ENCODE measurements around the gene STRADA. TPM values are rescaled to one million over a fixed set of nuclear protein-coding genes. Genes with fewer than 3 reads are reported as not detected.

The STRADA gene
- total and polyA plus RNA-seq, 7 experiments from 2014 or later = 19.9 to 69.7 (median 54.0) TPM

GRCh38 chr17:63718988-63719387, 22.6 kb downstream of the STRADA start:
- ATAC-seq (no peak), DNase-seq (no peak)
- peak overlapping the region in 3 of 9 donors; percentile 8 to 65 (median 48) for H3K27ac Mint-ChIP-seq
- H3K4me3 ChIP-seq (ENCODE audit: low read length) = no peak overlapping the region
- no peak overlapping the region for H3K4me3 Mint-ChIP-seq
- no peak overlapping the region for H3K27ac ChIP-seq (ENCODE audit: low read depth, low read length)
- no peaks in the 10 kb centered on the region for H3K27me3 ChIP-seq (ENCODE audit: control insufficient read depth in 2 of 2, insufficient read depth in 2 of 2, low read length in 2 of 2)
- H3K36me3 Mint-ChIP-seq = peaks cover 0 to 11% (median 5%) of the 10 kb centered on the region in 5 donors
- H3K9me3 Mint-ChIP-seq = no peaks in the 10 kb centered on the region
- H3K4me1 Mint-ChIP-seq = peaks cover 0 to 11% (median 7%) of the 10 kb centered on the region in 7 donors
- intact Hi-C loops (cut with micrococcal nuclease) = no loop called here
- H3K36me3 ChIP-seq (ENCODE audit: control insufficient read depth in 2 of 3, insufficient read depth in 3 of 3, low read length in 3 of 3) = peaks cover 0 to 13% (median 0%) of the 10 kb centered on the region in 3 experiments
- H3K4me1 ChIP-seq (ENCODE audit: control insufficient read depth in 2 of 2, insufficient read depth in 2 of 2, low read length in 2 of 2) = no peaks in the 10 kb centered on the region
- no peaks in the 10 kb centered on the region for H3K9me3 ChIP-seq (ENCODE audit: control insufficient read depth in 2 of 3, low read length in 3 of 3)
- H3K27me3 Mint-ChIP-seq = no peaks in the 10 kb centered on the region
- POLR2A ChIA-PET = interaction anchor here (1.0 to 19.5 kb wide), 3 partner anchors 14 to 23 kb away, joined by 5 to 810 read pairs (median 47); partner anchors contain the start of gene LIMD2
- CTCF ChIA-PET = interaction anchor here (1.3 kb wide), 1 partner anchor 9 kb away, joined by 4 read pairs; no protein-coding TSS in a partner anchor

- no peaks in the 10 kb centered on the region for H3K9me3 ChIP-seq (ENCODE audit: control insufficient read depth in 2 of 3, low read length in 3 of 3)
- DNase-seq (no peak), ATAC-seq (no peak)
- ChIA-PET POLR2A (interaction anchor here (2.4 to 19.5 kb wide), 3 partner anchors 10 to 21 kb away, joined by 10 to 810 read pairs (median 47); partner anchors contain the start of gene LIMD2), CTCF (no interaction called here)
- H3K27ac ChIP-seq (ENCODE audit: low read depth, low read length) = no peak overlapping the region
- Mint-ChIP-seq H3K9me3 (no peaks in the 10 kb centered on the region), H3K27ac (peak overlapping the region in 5 of 9 donors; percentile 34 to 76 (median 49)), H3K27me3 (no peaks in the 10 kb centered on the region), H3K36me3 (peaks cover 0 to 20% (median 10%) of the 10 kb centered on the region in 5 donors), H3K4me1 (peaks cover 0 to 9% (median 3%) of the 10 kb centered on the region in 7 donors), H3K4me3 (no peak overlapping the region)
- intact Hi-C loops (cut with micrococcal nuclease) = no loop called here
- H3K27me3 ChIP-seq (ENCODE audit: control insufficient read depth in 2 of 2, insufficient read depth in 2 of 2, low read length in 2 of 2) = no peaks in the 10 kb centered on the region
- no peak overlapping the region for H3K4me3 ChIP-seq (ENCODE audit: low read length)
- H3K4me1 ChIP-seq (ENCODE audit: control insufficient read depth in 2 of 2, insufficient read depth in 2 of 2, low read length in 2 of 2) = no peaks in the 10 kb centered on the region
- peaks cover 0 to 22% (median 8%) of the 10 kb centered on the region in 3 experiments for H3K36me3 ChIP-seq (ENCODE audit: control insufficient read depth in 2 of 3, insufficient read depth in 3 of 3, low read length in 3 of 3)
Measured at GRCh38 chr17:63716426-63716825, 25.2 kb downstream of the STRADA start.

- Mint-ChIP-seq H3K4me3 (no peak overlapping the region), H3K27ac (peak overlapping the region in 3 of 9 donors; percentile 41 to 76 (median 62)), H3K27me3 (no peaks in the 10 kb centered on the region), H3K36me3 (peaks cover 0 to 20% (median 10%) of the 10 kb centered on the region in 5 donors), H3K4me1 (peaks cover 7 to 21% (median 15%) of the 10 kb centered on the region in 7 donors), H3K9me3 (no peaks in the 10 kb centered on the region)
- ChIA-PET POLR2A (interaction anchor here (0.9 to 19.5 kb wide), 7 partner anchors 8 to 129 kb away, joined by 3 to 810 read pairs (median 5); partner anchors contain the start of genes LIMD2 and STRADA), CTCF (interaction anchor here (0.9 to 10.2 kb wide), 3 partner anchors 9 to 19 kb away, joined by 3 to 198 read pairs (median 7); no protein-coding TSS in a partner anchor)
- Histone ChIP-seq H3K4me1 (ENCODE audit: control insufficient read depth in 2 of 2, insufficient read depth in 2 of 2, low read length in 2 of 2) (peaks cover 4 to 11% of the 10 kb centered on the region in 2 donors), H3K27ac (ENCODE audit: low read depth, low read length) (no peak overlapping the region), H3K4me3 (ENCODE audit: low read length) (no peak overlapping the region), H3K27me3 (ENCODE audit: control insufficient read depth in 2 of 2, insufficient read depth in 2 of 2, low read length in 2 of 2) (no peaks in the 10 kb centered on the region), H3K9me3 (ENCODE audit: control insufficient read depth in 2 of 3, low read length in 3 of 3) (no peaks in the 10 kb centered on the region), H3K36me3 (ENCODE audit: control insufficient read depth in 2 of 3, insufficient read depth in 3 of 3, low read length in 3 of 3) (peaks cover 0 to 22% (median 8%) of the 10 kb centered on the region in 3 experiments)
- intact Hi-C loops (cut with micrococcal nuclease) = loop anchor here in 1 of 2 donors (5.0 kb wide), 1 partner anchor 287 kb away; no protein-coding TSS in a partner anchor
- DNase-seq (no peak), ATAC-seq (no peak)
Measured at GRCh38 chr17:63714550-63715277, 26.9 kb downstream of the STRADA start.

- peaks cover 0 to 12% (median 8%) of the 10 kb centered on the region in 3 experiments for H3K36me3 ChIP-seq (ENCODE audit: control insufficient read depth in 2 of 3, insufficient read depth in 3 of 3, low read length in 3 of 3)
- H3K4me3 Mint-ChIP-seq = peak overlapping the region; percentile 12 to 79 (median 42)
Measured at GRCh38 chr17:63709110-63709509, 32.5 kb downstream of the STRADA start.

GRCh38 chr17:63707151-63707550, 34.4 kb downstream of the STRADA start:
- Histone ChIP-seq H3K9me3 (ENCODE audit: control insufficient read depth in 2 of 3, low read length in 3 of 3) (no peaks in the 10 kb centered on the region), H3K27me3 (ENCODE audit: control insufficient read depth in 2 of 2, insufficient read depth in 2 of 2, low read length in 2 of 2) (no peaks in the 10 kb centered on the region), H3K27ac (ENCODE audit: low read depth, low read length) (peak overlapping the region; percentile 71), H3K4me1 (ENCODE audit: control insufficient read depth in 2 of 2, insufficient read depth in 2 of 2, low read length in 2 of 2) (peaks cover 62 to 72% of the 10 kb centered on the region in 2 donors), H3K4me3 (ENCODE audit: low read length) (peak overlapping the region; percentile 43), H3K36me3 (ENCODE audit: control insufficient read depth in 2 of 3, insufficient read depth in 3 of 3, low read length in 3 of 3) (peaks cover 0 to 14% (median 5%) of the 10 kb centered on the region in 3 experiments)
- Mint-ChIP-seq H3K9me3 (no peaks in the 10 kb centered on the region), H3K4me3 (peak overlapping the region; percentile 59 to 97 (median 77)), H3K27ac (peak overlapping the region; percentile 83 to 98 (median 90)), H3K36me3 (peaks cover 0 to 45% (median 9%) of the 10 kb centered on the region in 5 donors), H3K4me1 (peaks cover 56 to 85% (median 76%) of the 10 kb centered on the region in 7 donors), H3K27me3 (no peaks in the 10 kb centered on the region)
- DNase-seq = peak in 6 of 9 donors; percentile 45 to 61 (median 50)
- ChIA-PET POLR2A (interaction anchor here (0.6 to 19.5 kb wide), 13 partner anchors 8 to 281 kb away, joined by 3 to 810 read pairs (median 4); partner anchors contain the start of genes CCDC47, DDX42, PSMC5 and STRADA), CTCF (interaction anchor here (1.3 to 10.2 kb wide), 2 partner anchors 12 to 35 kb away, joined by 3 to 198 read pairs; no protein-coding TSS in a partner anchor)
- intact Hi-C loops (cut with micrococcal nuclease) = no loop called here
- ATAC-seq = peak; percentile 52

More at GRCh38 chr17:63709110-63709509, 32.5 kb downstream of the STRADA start:
- Histone ChIP-seq H3K27me3 (ENCODE audit: control insufficient read depth in 2 of 2, insufficient read depth in 2 of 2, low read length in 2 of 2) (no peaks in the 10 kb centered on the region), H3K9me3 (ENCODE audit: control insufficient read depth in 2 of 3, low read length in 3 of 3) (no peaks in the 10 kb centered on the region), H3K27ac (ENCODE audit: low read depth, low read length) (peak overlapping the region; percentile 71), H3K4me3 (ENCODE audit: low read length) (no peak overlapping the region), H3K4me1 (ENCODE audit: control insufficient read depth in 2 of 2, insufficient read depth in 2 of 2, low read length in 2 of 2) (peaks cover 46 to 58% of the 10 kb centered on the region in 2 donors)
- ChIA-PET POLR2A (interaction anchor here (0.8 to 19.5 kb wide), 13 partner anchors 8 to 118 kb away, joined by 3 to 810 read pairs (median 9); partner anchors contain the start of genes DDX42, LIMD2, MAP3K3 and PSMC5), CTCF (interaction anchor here (0.6 to 10.2 kb wide), 10 partner anchors 8 to 283 kb away, joined by 3 to 198 read pairs (median 5); partner anchors contain the start of gene LIMD2)
- ATAC-seq (no peak), DNase-seq (no peak)
- Mint-ChIP-seq H3K36me3 (peaks cover 0 to 28% (median 10%) of the 10 kb centered on the region in 5 donors), H3K27me3 (no peaks in the 10 kb centered on the region), H3K27ac (peak overlapping the region; percentile 30 to 98 (median 89)), H3K4me1 (peaks cover 38 to 66% (median 56%) of the 10 kb centered on the region in 7 donors), H3K9me3 (no peaks in the 10 kb centered on the region)
- intact Hi-C loops (cut with micrococcal nuclease) = no loop called here
